T-helper 2 cell treated with Interferon-gamma antibody and Interleukin-4, amounts not matched to agents 100 ng/mL and 5 ng/mL, for 36 hours (primary cell): ENCODE results near the gene ANKH. TPM values are rescaled to one million over a fixed set of nuclear protein-coding genes. Genes with fewer than 3 reads are reported as not detected.
"Not testable (repeated sequence)": the region's sequence is repeated elsewhere in the genome, so short reads cannot be mapped to it uniquely, and the experiment has no call there.

Experiments used
- intact Hi-C: fragments of 100-400 bp; cut with micrococcal nuclease; formaldehyde crosslinking; loops from one replicate; pipeline ENCODE4 v1.15.1; 2023
- total RNA-seq: library from RNA; stranded (reverse); gene quantifications from 2 replicates; pipeline ENCODE4 v1.2.3, GENCODE V29; 2022

The ANKH gene
- total RNA-seq: 73.4 and 74.8 TPM in 2 replicates

DNA sequence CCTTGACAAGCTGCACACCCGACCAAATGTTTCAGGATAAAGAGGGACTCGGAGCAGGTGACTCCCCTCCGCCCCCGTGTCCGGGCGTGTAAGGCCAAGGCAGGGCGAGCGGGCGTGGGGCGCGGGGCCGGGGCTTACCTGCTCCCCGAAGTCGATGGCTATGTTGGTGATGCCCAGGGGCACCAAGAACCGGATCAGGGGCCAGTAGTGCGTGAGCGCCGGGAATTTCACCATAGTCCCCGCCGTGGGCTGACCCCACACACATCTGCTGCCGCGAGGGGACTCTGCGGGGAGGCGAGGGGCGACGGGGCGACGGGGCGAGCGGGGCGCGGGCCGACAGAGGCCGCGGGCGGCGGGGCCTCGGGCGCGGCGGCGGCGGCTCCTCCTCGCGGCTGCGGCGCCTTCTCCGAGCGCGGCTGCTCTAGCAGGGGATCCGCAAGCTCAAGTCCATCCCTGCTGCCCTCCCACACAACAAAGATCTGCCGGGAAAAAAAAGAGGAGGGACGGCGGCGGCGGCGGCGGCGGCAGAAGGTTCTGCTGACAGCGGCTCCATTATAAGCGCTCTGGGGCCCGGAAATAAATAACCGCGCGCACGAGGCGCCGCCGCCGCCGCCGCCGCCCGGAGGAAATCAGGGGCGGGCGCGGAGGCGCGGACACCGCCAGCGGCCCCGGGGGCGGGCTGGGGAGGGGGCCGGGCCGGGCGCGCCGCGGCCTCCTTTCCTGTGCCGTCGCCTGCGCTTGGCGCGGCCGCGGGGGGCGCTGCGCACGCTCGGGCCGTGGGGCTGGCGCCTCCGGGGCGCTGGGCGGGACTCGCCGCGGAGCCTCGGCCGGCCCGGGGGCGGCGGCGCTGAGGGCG, at the start of gene ANKH:
TSS of gene ANKH (minus strand) at position 565 of the 856 bp plus-strand sequence. CDS start at position 234, 331 bp downstream.
- intact Hi-C loops: loop anchor here (1.0 to 5.0 kb wide), 10 partner anchors 56 to 1746 kb away; partner anchors contain the start of genes OTULIN and RETREG1

DNA sequence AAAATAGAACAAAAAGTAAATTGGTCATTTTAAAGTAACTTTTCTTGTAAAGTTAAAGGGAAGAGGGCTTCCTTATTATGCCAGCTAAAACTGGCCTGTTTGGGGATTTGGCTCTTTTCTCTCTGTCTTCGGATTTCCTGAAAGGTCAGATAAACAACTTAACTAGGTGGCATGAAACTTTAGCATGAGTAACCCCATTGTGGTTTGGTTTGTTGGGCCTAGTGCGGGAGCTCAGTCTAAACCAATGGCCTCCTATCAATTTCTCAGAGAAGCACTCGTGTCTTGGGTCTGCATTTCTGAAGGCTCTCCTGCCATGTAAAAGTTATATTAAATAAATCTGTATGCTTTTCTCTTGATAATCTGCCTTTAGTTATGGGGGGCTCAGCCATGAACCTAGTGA, 48.5 kb upstream of the ANKH start:
- intact Hi-C loops: no loop called here

DNA sequence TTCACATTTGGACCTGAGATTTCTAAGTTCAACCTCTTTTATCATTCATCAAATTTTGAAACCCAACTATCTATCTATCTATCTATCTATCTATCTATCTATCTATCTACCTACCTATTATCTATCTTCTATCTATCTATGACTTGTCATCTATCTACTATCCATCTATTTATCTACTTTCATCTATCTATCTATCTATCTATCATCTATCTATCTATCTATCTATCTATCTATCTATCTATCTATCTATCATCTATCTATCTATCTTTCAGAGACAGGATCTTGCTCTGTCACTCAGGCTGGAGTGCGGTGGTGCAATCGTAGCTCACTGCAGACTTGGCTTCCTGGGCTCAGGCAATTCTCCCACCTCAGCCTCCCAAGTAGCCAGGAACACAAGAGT, 47.5 kb upstream of the ANKH start:
- intact Hi-C loops: not testable (repeated sequence)

DNA sequence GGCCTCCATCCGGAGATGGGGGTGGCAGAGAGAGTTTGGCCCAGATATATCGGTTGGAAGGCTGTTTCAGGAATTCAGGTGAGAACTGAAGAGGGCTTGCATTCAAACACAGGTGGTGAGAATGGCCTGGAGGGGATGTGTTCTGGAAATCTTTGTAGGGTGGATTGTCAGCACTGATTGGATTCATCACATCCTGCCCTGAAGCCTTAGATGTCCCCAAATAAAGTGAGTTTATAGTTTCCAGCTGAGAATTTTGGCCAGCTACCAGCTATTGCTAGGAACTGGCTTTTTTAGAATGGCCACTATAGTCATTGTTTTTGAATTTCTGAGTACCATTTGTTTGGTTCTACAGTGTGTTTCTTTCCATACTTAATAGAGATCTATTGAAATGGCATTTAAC, 46.1 kb upstream of the ANKH start:
- intact Hi-C loops: no loop called here

DNA sequence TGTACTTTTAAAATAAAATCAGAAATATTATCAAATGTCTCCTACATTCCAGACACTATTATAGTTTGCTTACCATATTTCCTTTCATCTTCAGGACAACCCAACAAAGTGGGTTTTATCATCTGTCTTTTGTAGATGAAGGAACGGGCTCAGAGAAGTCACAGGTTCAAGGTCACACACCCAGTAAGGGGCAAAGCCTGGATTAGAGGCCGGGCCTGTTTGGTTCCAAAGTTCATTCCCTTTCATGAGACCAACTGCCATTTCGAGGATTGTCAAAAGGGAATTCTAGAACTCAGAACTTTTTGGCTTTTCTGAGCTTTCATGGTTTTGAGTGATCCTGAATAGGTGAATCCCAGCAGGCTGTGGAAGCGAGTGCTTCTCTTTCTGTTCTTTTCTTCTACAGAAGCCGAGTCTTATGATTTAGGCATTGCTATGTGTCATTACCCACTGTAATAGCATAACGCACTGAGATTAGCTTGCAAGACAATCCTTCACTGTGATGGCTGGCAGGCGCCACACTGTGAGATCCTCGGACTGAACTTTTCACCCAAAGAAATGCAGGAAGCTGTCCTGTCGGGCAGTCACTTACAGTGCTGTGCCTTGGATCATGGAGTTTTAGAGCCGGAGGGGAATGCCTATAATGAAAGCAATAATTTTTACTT, 43.8 kb upstream of the ANKH start:
- intact Hi-C loops: no loop called here

DNA sequence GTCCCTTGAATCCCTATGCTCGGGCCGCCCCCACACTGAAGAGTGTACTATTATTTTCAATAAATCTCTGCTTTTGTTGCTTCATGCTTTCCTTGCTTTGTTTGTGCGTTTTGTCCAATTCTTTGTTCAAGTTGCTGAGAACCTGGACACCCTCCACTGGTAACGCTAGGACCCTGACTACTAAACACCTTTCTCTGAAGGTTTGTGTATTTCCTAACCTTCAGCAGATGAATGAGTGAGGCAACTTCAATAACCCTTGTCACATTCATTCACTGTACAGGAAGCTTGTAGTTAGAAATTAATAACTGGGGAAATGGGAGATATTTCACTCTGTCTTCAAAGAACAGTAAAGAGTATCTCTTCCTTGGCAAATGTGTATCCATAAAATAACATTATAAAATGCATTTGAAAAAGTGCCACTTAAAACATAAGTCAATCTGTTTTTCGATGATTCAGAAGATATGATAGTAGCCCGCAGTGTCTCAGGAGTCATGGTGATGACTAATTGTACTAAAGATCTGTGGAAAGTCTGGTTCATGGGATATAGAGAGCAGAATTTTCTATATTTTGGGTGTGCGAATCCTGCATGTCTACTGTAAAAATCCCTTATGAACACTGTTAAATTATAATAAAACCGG, 43.2 kb upstream of the ANKH start:
- intact Hi-C loops: no loop called here

DNA sequence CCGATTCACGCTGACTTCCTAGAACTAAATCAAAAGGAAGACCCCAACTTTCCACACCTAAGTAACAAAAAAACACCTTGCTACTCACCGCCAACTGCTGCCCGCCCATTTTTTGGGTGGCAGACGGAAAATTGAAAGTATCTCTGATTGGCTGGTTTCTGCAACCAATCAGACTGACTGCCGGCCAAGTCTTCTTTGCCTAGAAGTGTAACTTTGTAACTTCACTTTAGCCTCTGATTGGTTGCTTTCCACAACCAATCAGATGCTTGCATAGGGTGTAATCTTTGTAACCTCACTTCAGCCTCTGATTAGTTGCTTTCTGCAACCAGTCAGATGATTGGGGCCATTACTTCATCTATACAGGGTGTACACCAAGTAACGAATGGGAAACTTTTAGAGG, 42.6 kb upstream of the ANKH start:
- intact Hi-C loops: no loop called here

DNA sequence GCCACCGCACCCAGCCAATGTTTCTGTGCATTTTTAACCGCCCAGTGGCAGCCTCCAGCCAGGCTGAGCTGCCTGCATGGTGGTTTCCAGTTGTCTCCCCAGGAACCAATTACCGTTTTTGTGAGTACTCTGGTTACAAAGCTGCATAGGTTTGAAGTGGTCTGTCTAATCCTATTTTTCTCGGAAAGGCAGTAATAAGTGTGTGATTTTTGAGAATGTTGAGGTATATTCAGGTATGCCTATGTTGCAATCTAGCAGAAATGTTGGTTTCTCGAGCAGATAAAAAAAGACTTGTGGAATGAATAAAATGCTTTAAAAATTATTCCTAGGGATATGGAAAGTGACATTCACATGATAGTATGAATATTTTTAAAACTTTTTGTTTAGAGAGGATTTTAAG, 41.5 kb upstream of the ANKH start:
- intact Hi-C loops: no loop called here

DNA sequence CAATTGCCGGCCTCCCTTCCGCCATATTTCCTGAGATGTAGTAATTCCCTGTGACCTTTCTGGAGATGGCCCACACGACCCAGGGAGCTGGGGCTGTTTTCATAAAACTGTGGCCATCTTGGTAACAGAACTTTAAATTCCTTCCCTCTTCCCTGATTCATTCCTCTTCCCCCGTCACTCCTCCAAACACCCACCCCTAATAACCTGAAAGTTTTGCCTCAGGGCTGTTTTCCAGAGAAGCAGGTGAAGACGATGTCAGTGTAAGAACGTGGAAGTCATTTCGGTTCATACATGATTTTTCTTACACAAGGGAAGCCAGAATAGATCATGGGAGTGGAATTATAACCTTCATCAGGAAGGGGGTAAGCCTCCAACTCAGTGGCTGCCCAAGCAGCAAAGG, 40.6 kb upstream of the ANKH start:
- intact Hi-C loops: no loop called here

DNA sequence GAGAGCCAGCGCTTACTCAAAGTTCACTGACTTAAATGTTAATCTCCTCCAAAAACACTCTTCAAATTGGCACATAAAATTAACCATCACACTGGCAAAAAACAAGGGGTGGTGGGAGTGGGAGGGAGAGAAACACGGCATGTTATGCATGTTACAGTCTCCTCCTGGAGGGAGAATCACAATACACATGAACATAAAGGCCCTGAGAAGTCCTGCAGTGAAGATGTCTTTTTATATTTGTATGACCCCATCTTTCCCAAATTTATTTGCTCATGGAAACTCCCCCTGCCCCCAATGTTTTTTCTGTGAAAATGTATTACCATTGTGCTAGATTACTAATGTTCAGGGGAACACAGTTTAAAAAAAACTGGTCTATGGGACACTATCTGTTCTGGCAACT, 37.8 kb upstream of the ANKH start:
- intact Hi-C loops: no loop called here

DNA sequence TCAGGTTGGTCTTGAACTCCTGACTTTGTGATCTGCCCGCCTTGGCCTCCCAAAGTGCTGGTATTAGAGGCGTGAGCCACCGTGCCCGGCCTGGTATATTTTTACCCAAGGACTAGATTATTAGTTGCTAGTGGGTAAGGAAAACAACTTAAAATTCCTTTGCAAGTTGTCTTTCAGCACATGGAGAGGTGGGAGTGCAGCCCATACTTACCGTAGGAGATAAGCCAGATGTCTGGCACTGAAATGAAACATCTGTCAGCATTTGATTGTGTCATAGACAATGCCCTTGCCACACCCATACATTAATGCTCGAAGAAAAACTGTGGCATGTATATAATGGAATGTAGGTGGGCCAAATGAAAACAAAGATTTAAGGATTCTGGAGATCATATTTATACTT, 36.6 kb upstream of the ANKH start:
- intact Hi-C loops: no loop called here

DNA sequence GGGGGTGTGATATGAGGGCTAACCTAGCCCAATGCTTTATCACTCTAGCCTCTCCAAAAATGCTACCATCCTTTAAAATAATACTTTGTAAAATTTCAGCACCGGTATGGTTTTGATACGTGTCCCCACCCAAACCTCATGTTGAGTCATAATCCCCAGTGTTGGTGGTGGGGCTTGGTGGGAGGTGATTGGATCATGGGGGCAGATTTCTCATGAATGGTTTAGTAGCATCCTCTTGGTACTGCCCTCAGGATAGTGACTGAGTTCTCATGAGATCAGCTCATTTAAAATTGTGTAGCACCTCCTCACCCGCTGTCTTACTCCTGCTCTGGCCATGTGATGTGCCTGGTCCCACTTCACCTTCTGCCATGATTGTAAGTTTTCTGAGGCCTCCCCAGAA, 35.0 kb upstream of the ANKH start:
- intact Hi-C loops: no loop called here

DNA sequence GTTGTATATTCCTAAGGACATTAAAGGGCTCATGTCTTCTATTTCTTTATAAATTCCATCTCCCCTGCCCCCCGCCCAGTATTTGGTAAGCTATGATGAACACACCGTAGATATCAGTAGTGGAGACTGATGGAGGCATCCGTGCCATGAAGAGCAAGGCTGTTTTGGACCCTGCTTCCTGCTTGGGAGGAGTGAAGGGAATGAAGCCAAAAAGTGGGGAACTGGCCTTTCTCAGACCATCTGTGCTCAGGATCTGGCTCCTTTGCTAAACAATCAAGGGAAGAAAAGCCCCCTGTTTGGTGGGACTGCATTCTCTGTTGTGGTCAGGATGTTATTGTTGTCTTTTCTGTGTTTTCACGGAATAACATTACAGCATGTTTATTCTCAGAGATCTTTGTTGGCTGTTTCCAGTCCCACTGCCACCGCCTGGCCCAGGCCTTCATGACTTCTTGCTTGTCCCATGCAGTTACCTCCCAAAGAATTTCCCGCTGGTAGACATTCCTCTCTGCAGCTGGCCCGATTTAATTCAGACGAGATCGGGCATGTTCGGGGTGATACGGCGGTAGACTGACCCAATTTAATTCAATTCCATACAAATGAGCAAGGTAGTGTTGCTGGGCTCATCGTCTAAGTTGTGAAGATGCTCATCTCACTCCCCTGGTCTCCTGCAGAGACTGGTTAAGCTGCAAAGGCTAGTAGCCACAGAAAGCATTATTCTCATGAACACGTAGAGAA, 31.4 kb upstream of the ANKH start:
- intact Hi-C loops: no loop called here

DNA sequence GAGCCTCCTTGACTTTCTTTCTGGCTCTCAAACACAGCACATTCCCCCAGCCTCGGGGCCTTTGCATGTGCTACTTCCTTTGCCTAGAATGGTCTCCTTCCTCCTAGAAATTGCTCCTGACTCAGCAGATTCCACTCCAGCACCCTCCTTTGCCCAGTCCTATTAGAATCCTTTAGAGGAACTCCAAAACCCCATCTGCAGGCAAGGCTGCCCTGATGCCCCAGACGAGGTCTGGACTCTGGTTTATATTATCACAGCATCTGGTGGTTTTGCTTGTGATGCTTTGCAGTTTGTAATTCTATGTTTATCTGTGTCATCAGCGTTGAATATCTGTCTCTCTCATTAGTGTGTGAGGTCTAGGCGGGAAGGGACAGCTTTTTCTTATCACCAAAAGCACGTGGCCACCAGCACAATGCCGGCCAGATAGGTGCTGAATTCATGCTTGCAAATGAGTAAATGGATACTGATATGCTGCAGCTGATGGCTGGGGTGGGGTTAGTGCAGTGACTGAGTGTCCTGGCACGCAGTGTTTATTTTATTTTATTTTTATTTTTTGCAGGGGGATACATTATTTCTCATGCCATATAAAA, 30.0 kb upstream of the ANKH start:
- intact Hi-C loops: no loop called here

DNA sequence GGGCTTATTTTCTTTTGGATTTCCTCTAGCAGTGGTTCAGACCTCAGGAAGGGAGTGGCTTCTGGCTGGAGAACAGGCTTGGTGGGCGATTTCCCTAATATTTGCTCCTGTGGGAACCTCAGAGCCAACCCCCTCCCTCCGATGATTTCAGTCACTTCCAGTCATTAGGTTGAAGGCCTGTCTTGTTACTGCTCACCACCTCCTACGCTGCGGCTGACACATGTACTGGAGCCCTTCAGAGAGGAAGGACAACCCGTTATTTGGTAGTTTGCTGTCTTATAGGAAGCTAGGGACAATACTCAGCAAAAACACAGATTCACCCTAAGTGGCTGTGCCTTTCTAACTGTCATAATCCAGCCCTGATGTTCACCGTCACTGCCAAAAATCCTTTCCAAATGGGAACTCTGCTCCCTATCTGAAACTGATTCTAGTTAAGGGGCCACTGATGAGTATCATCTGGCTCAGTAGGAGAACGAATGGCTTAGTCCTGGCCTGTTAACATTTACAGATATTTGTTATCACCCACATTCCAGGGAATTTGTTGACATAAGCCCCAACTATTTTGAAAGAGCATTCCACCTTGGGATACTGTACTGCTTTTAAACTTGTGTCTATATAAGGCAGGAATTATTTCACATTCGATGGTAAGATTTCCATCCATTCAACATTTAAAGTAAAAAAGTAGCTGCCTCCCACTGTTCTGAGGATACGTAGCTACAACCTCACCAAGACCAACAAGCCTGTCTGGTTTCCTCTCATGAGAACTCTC, 29.3 kb upstream of the ANKH start:
- intact Hi-C loops: no loop called here

DNA sequence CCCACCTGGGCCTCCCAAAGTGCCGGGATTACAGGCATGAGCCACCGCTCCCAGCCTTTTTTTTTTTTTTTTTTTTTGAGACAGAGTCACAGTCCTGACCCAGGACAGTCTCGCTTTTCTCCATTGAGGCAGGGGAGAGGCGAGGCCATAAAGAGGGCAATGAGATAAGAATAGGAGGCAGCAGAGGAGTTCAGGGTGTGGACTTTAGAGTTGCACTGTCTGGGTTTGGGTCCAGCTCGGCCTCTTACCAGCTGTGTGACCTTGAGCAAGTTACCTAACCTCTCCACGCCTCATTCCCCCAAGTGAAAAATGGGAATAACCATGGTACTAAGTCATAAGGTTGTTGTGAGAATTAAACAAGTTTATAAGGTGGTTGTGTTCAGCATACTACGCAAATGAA, 24.6 kb upstream of the ANKH start:
- intact Hi-C loops: no loop called here

DNA sequence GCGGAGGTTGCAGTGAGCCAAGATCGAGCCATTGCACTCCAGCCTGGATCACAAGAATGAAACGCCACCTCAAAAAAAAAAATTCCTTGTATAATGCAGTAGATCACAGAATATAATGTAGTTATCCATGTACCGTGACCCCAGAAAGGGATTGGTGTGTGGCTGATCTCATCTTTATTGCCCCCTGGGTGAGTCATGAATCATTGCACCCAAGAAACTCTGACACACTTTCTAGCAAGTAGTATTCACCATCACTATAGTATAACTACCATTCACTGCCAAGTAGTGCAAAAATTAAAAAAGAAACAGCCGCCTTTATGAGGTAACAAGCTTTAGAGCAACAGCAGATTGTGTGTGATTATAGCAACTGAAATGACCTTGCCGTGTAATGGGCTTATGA, 23.7 kb upstream of the ANKH start:
- intact Hi-C loops: no loop called here

DNA sequence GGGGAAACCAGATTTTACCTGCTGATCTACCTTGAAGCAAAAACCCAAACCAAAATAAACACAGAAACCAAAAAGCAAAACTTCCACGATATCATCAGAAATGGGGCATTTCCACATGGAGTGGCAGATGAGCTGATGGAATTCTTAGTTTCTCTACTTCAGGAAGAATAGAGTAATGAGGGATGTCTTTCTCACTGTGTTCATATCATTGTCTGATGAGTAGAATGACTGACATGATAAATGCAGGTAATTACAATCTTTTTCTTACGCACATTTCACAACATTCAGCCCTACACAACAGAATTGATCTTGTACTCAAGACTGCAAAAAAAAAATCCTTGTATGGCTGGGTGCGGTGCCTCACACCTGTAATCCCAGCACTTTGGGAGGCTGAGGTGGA, 23.2 kb upstream of the ANKH start:
- intact Hi-C loops: no loop called here

DNA sequence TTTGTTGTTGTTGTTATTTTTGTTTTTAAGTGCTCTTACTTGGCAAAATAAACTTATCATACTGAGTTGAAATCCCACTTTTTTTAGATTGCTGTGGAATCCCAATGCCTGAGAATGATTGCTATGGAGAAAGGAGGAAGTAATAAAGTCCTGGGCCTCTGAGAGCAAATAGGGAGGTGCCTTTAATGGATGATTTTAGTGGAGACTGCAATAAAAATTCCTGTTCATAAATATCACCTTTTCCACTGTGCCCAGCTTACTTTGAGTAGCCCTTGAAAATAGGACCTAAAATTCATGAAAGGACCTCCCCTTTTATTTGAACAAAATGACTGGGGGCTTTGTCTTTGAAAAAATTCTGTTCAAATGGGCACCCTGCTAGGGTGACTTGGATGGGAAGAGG, 21.8 kb upstream of the ANKH start:
- intact Hi-C loops: no loop called here

DNA sequence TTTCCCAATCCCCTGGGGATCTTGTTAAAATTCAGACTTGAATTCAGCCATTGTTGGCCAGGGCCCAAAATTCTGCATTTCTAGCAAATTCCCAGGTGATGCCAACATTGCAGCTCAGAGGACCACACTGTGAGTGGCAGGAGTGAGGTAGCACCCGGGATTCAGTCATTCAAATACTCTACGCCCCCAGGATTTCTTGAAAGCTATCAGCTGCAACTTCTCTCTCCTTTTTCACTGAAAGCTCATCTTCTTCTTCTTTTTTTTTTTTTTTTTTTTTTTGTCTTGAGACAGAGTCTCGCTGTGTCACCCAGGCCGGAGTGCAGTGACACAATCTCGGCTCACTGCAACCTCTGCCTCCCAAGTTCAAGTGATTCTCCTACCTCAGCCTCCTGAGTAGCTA, 19.3 kb upstream of the ANKH start:
- intact Hi-C loops: no loop called here
